Small intestine (tissue), 7 donors: ENCODE results near the gene SH3BP2. TPM values are rescaled to one million over a fixed set of nuclear protein-coding genes. Genes with fewer than 3 reads are reported as not detected.

ENCODE experiments used
- DNase-seq, 2 donors: peaks; one replicate each; pipeline versions ENCODE4 v3.0.0 to v3.0.0-alpha.2; 2013
- FAIRE-seq: peaks from 2 replicates; lab custom pipeline; 2012; peaks lifted over from hg19 to GRCh38; lab: Jason Lieb, UNC
- H3K27ac ChIP-seq, 3 donors: one replicate each; pipeline ENCODE4 v1.5.1; 2013; ENCODE audit warnings: low read length in 2 of 3, mild to moderate bottlenecking in 2 of 3, control low read depth in 1 of 3, inconsistent platforms in 1 of 3, low read depth in 1 of 3, moderate library complexity in 1 of 3
- H3K27me3 ChIP-seq, 3 donors: one replicate each; pipeline ENCODE4 v1.6.1; 2013; ENCODE audit warnings: low read length in 3 of 3, inconsistent platforms in 1 of 3; ENCODE audit not compliant: control insufficient read depth in 3 of 3, insufficient read depth in 3 of 3
- H3K36me3 ChIP-seq, 3 donors: one replicate each; pipeline ENCODE4 v1.6.1; 2013; ENCODE audit warnings: low read length in 3 of 3, inconsistent platforms in 1 of 3, low read depth in 1 of 3, mild to moderate bottlenecking in 1 of 3, moderate library complexity in 1 of 3; ENCODE audit not compliant: control insufficient read depth in 3 of 3, insufficient read depth in 2 of 3
- H3K4me1 ChIP-seq, 3 donors: one replicate each; pipeline ENCODE4 v1.6.1; 2013; ENCODE audit warnings: low read length in 2 of 3, inconsistent platforms in 1 of 3, low read depth in 1 of 3, mild to moderate bottlenecking in 1 of 3, moderate library complexity in 1 of 3; ENCODE audit not compliant: control insufficient read depth in 3 of 3, insufficient read depth in 2 of 3
- H3K4me3 ChIP-seq, 3 donors: one replicate each; pipeline ENCODE4 v1.5.1; 2013; ENCODE audit warnings: low read length in 3 of 3, control low read depth in 1 of 3, inconsistent platforms in 1 of 3, low read depth in 1 of 3, mild to moderate bottlenecking in 1 of 3, moderate library complexity in 1 of 3
- H3K9me3 ChIP-seq, 2 donors: one replicate each; pipeline ENCODE4 v1.6.1; 2013; ENCODE audit warnings: low read depth in 1 of 2, low read length in 1 of 2; ENCODE audit not compliant: control insufficient read depth in 2 of 2, insufficient read depth in 1 of 2
- WGBS, 3 donors: extraction: QIAGEN DNeasy Blood & Tissue Kit; methylation state at CpG; one replicate each; pipeline ENCODE4 v1.1.7; 2013; 5-methylcytosine and 5-hydroxymethylcytosine counted together
- polyA plus RNA-seq, 4 donors: library from polyadenylated mRNA; stranded (reverse) in 3 of 4; unstranded in 1 of 4; fragments of 200-250 nt in 3 of 4; fragments of 120-200 nt in 1 of 4; gene quantifications; one replicate each; pipeline versions ENCODE4 v1.2.1 to v1.2.3, GENCODE V29; 2013
- donor health status: healthy with polysubstance abuse.
- donor health status: control.
- donor health status: control.
- donor health status: Bipolar disorder and iron deficiency.
- donor health status: healthy.

SH3BP2 gene
- polyA plus RNA-seq, 4 donors, result 8.9 to 38.0 (median 23.6) TPM

DNA sequence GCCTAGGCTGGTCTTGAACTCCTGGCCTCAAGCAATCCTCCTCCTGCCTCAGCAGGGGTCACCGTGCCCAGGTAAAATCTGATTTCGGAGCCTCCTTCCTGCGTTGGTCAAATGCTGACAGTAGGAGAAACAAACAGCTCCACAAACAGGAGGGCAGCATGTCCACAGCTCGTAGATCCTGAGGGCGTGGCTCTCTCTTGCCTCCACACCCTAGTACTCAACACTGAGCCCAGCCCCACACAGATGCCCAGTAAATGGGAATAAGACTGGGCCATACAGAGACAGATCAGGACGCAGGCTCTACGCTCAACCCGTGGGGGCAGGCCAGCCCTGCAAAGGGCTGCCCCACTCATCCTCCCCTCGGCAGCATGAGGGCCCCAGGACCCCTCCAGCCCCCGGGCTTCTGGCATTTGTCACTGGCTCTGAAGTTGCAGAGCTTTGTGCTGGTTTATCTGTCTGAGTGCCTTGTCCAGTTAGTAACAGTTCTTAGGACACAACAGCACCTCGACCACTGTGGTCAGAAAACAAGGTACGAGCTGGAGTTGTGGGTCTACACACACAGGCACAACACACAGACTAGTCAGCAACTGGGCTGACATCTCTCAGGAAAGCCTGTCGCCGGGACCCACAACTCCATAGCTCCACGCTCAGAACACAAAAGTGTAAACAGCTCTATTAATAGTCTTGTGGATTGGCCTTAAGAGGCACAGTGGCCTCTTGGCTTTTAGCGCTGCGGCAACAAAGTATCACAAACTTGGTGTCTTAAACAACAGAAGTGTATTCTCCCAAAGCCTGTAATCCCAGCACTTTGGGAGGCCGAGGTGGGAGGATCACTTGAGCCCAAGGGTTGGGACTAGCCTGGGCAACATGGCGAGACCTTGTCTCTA, 41.9 kb upstream of the SH3BP2 start:
- no peaks in the 10 kb centered on the region for H3K27me3 ChIP-seq
- no peaks in the 10 kb centered on the region for H3K9me3 ChIP-seq
- DNase-seq (peak in 1 of 2 donors; percentile 61), FAIRE-seq (no peak)
- WGBS, 3 donors, result 69 to 81% (median 72%) methylated on average over 19 of the region's 19 CpGs
- H3K4me3 ChIP-seq, result no peak overlapping the region
- H3K4me1 ChIP-seq, result peaks cover 0 to 7% (median 3%) of the 10 kb centered on the region in 3 donors
- H3K27ac ChIP-seq, result peak overlapping the region in 1 of 3 donors; percentile 6
- H3K36me3 ChIP-seq, result peaks cover 2 to 37% (median 16%) of the 10 kb centered on the region in 3 donors

DNA sequence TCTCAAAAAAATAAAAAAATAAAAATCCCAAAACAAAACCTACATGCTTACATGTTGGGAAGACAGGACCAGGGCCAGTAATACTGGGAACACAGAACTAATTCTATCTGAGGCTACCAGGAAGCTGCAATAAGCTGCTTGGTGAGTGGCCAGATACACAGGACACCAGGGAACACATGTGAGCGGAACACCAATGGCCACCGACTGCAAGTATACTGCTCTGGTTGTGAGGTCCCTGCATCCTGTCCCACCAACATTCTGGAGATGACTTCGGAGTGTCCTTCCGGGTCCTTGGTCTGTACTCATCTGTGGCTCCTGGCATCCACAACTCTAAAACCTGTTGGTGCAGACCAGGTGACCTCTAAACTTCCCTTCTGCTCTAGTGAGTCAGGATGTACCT, 39.4 kb upstream of the SH3BP2 start:
- Histone ChIP-seq H3K27me3 (no peaks in the 10 kb centered on the region), H3K27ac (no peak overlapping the region)
- 82 to 87% (median 85%) methylated on average over 4 of the region's 4 CpGs for WGBS, 3 donors

DNA sequence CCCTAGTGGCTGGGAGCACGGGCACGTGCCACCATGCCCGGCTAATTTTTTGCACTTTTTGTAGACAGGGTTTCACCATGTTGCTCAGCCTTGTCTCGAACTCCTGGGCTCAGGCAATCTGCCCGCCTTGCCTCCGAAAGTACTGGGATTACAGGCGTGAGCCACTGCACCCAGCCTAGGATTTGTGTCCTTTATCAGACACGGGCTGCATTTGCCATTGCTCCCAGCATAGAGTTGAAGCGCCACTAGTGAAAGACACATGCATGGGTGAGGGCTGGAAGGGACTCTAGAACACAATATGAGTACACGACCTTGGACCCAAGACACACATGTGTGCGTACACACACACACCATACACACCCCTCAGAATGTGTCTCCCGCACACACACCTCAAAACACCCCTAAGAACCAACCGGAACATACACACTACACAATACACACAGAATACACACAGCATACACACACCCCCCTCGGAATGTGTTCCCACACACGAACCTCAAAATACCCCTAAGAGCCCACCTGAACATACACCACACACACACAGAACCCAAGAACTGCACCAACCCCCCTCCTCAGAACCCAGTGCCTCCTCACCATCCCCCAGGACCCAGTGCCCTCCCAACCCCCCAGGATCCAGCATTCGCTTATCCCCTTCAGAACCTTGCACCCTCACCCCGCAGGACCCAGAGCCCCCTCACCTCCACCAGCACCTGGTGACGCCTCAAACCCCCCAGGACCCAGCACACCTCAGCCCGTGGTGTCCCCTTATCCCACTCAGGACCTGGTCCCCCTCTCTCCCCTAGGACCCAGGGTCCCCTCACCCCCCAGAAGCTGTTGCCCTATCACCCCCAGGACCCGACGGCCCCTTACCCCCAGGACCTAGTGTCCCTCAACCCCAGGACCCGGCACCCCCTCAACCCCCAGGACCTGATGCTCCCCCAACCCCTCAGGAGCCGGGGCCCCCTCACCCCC, 37.8 kb upstream of the SH3BP2 start:
- WGBS, 3 donors, result 15 to 47% (median 24%) methylated on average over 23 of the region's 23 CpGs
- no peaks in the 10 kb centered on the region for H3K27me3 ChIP-seq
- no peaks in the 10 kb centered on the region for H3K9me3 ChIP-seq
- peaks cover 0 to 24% (median 11%) of the 10 kb centered on the region in 3 donors for H3K4me1 ChIP-seq
- peak overlapping the region; percentile 59 to 90 (median 88) for H3K4me3 ChIP-seq
- peak overlapping the region; percentile 75 to 96 (median 93) for H3K27ac ChIP-seq
- H3K36me3 ChIP-seq, result peaks cover 0 to 18% (median 3%) of the 10 kb centered on the region in 3 donors
- peak; percentile 26 to 73 for DNase-seq
- no peak for FAIRE-seq

More for the DNA sequence above, 39.4 kb upstream of the SH3BP2 start:
- no peak overlapping the region for H3K4me3 ChIP-seq
- no peaks in the 10 kb centered on the region for H3K9me3 ChIP-seq
- peaks cover 0 to 18% (median 3%) of the 10 kb centered on the region in 3 donors for H3K36me3 ChIP-seq
- DNase-seq (no peak), FAIRE-seq (no peak)
- H3K4me1 ChIP-seq, result peaks cover 0 to 15% (median 6%) of the 10 kb centered on the region in 3 donors

DNA sequence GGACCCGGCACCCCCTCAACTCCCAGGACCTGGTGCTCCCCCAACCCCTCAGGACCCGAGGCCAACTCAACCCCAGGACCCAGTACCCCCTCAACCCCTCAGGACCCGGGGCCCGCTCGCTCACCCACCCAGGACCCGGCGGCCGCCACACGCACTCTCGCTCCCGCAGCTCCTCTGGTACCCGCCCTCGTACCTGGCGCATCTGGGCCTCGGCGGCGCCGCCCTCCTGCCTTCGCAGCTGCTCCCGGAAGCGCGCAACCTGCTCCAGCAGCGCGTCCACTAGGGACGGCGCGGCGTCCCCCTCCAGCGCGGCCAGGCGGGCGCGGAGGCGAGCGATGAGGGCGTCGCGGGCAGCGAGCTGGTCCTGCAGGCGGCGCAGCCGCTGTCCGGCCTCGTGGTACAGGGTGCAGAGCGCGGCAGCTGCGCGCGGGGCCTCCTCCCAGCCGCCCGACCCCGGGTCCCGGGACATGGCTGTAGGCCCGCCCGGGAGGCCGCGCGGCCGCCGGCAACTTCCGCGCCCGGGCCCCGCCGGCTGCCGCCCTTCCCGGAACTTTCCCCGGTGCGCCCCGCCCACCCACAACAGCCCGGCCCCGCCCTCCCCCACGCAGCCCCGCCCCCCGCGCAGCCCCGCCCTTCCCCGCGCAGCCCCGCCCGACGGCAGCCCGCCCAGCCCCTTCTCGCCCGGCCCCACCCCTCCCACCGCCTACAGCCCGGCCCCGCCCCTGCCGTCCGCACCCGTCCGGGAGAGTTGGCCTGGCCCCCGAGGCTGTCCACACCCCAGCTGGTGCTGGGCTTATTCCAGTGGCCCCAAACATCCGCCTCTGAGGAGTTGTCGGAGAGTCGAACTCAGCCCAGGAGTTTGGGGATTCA, 36.8 kb upstream of the SH3BP2 start, which contains the start of gene TNIP2:
Gene TNIP2, minus strand, starts transcription at position 516 of the 870 bp plus-strand sequence. Its CDS starts 47 bp downstream, at position 469.
- no peaks in the 10 kb centered on the region for H3K27me3 ChIP-seq
- peaks cover 0 to 11% (median 3%) of the 10 kb centered on the region in 3 donors for H3K36me3 ChIP-seq
- H3K4me1 ChIP-seq, result peaks cover 0 to 33% (median 11%) of the 10 kb centered on the region in 3 donors
- peak within 1 kb of the TSS; percentile 59 to 90 (median 88) for H3K4me3 ChIP-seq
- 0 to 1% (median 1%) methylated on average over 36 to 94 of the region's 96 CpGs for WGBS, 3 donors
- DNase-seq (peak; percentile 87 to 93), FAIRE-seq (no peak)
- H3K9me3 ChIP-seq, result no peaks in the 10 kb centered on the region
- peak within 1 kb of the TSS; percentile 75 to 96 (median 93) for H3K27ac ChIP-seq

DNA sequence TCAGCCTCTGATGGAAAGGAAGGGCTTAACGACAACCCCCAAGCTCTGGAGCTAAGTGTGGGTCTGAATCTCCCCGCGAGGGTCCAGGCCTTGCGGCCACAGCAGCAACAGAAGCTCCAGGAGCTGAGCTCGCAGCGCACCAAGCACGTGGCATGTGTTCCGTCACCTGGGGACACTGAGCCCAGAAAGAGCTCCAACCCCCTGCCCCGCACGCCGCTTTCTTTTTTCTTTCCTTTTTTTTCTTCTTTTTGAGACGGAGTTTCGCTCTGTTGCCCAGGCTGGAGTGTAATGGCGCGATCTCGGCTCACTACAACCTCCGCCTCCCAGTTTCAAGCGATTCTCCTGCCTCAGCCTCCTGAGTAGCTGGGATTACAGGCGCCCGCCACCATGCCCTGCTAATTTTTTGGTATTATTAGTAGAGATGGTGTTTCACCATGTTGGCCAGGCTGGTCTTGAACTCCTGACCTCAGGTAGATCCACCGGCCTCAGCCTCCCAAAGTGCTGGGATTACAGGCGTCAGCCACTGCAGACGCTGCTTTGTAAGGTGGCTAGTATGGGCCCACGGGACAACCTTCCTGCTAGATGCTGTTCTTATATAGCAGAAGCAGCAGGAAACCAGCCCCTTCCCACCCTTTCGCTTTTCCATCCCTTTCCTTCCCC, 36.1 kb upstream of the SH3BP2 start:
- H3K27ac ChIP-seq, result peak overlapping the region; percentile 49 to 87 (median 65)
- H3K9me3 ChIP-seq, result no peaks in the 10 kb centered on the region
- DNase-seq (no peak), FAIRE-seq (no peak)
- peaks cover 0 to 41% (median 11%) of the 10 kb centered on the region in 3 donors for H3K4me1 ChIP-seq
- WGBS, 3 donors, result 68 to 72% (median 71%) methylated on average over 25 of the region's 25 CpGs
- peaks cover 0 to 11% (median 3%) of the 10 kb centered on the region in 3 donors for H3K36me3 ChIP-seq
- H3K4me3 ChIP-seq, result peak overlapping the region in 2 of 3 donors; percentile 24 to 36
- H3K27me3 ChIP-seq, result no peaks in the 10 kb centered on the region

DNA sequence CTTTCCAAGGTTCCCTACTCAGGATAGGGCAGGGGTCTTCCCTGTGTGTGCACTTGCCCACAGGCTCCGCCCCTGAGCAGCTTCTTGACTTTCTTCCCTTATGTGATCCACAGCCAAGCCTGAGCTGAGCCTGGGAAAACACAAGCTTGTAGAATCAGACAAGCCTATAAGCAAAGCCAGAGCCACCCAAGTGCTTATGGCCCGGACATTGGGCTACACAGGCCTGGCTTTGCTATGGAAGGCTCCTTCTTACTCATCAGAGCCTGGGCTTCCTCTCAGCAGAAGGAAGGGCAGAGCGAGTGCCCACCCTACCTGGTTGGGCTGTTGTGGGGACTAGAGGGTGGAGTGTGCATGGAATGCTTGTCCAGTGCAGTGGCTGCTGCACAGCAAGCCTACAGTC, 35.5 kb upstream of the SH3BP2 start:
- Histone ChIP-seq H3K9me3 (no peaks in the 10 kb centered on the region), H3K4me3 (no peak overlapping the region), H3K4me1 (peaks cover 0 to 47% (median 9%) of the 10 kb centered on the region in 3 donors), H3K27ac (no peak overlapping the region), H3K36me3 (peaks cover 0 to 6% (median 3%) of the 10 kb centered on the region in 3 donors), H3K27me3 (no peaks in the 10 kb centered on the region)
- DNase-seq (no peak), FAIRE-seq (no peak)
- 90 to 95% (median 91%) methylated on average over 3 of the region's 3 CpGs for WGBS, 3 donors
